K562 (cell line): Measurements from ENCODE around the gene INO80D. TPM values are rescaled to one million over a fixed set of nuclear protein-coding genes. Genes with fewer than 3 reads are reported as not detected.

Experiments used
- ATAC-seq: fragments of 200-7000 bp; cut with Tn5 transposase; 3 replicates; pipeline ENCODE4 v1.9.1; 2020; ENCODE audit warnings: moderate library complexity
- BruUV-seq: library from RNA; stranded (reverse); fragments of 400-500 nt; replicated peaks from 2 replicates; lab custom pipeline; 2021; lab: Mats Ljungman, UMichigan
- CTCF ChIA-PET: fragments of 300-600 bp; formaldehyde crosslinking; extraction: SDS; loops from one replicate; lab custom pipeline; 2021; ENCODE audit warnings: low intra/inter-chr PET ratio; lab: Yijun Ruan, JAX
- POLR2A ChIA-PET: fragments of 300-600, 350-650 bp; sonication (Branson Sonifier 250); formaldehyde crosslinking; extraction: SDS; loops from one replicate; lab custom pipeline; 2021; ENCODE audit warnings: antibody characterized with exemption, inconsistent platforms; lab: Yijun Ruan, JAX
- DNase-seq, 4 experiments: peaks; one replicate each; pipeline versions ENCODE4 v3.0.0 to v3.0.0-alpha.2; 2011 to 2018; ENCODE audit warnings: low spot score in 3 of 4, mixed read lengths in 3 of 4; ENCODE audit errors: extremely low read depth in 1 of 4
- FAIRE-seq: peaks from 2 replicates; lab custom pipeline; 2011; peaks lifted over from hg19 to GRCh38; lab: Jason Lieb, UNC
- H2AFZ ChIP-seq: 2 replicates; pipeline ENCODE4 v1.6.0; 2011; ENCODE audit warnings: low read depth, low read length, control low read depth, inconsistent platforms
- H3K27ac ChIP-seq: fragments of 200-600 bp; 3 replicates; pipeline ENCODE4 v1.8.0; 2011; ENCODE audit warnings: low read depth, mild to moderate bottlenecking, control low read depth, inconsistent platforms, low read length, moderate library complexity, mixed read lengths; ENCODE audit errors: extremely low read depth
- H3K27me3 ChIP-seq, 2 experiments: fragments of 300-600 bp in 1 of 2; 2 replicates in 1 of 2; 3 replicates in 1 of 2; pipeline versions ENCODE4 v1.6.0 to v1.8.0; 2011; ENCODE audit warnings: inconsistent platforms in 2 of 2, low read length in 2 of 2, mild to moderate bottlenecking in 1 of 2, mixed read lengths in 1 of 2, moderate library complexity in 1 of 2; ENCODE audit not compliant: control insufficient read depth in 2 of 2, insufficient read depth in 2 of 2
- H3K36me3 ChIP-seq: fragments of 300-600 bp; 3 replicates; pipeline ENCODE4 v1.8.0; 2011; ENCODE audit warnings: mild to moderate bottlenecking, low read length, inconsistent platforms; ENCODE audit not compliant: control insufficient read depth, insufficient read depth
- H3K4me1 ChIP-seq, 2 experiments: fragments of 200-600 bp in 1 of 2; replicated peaks in 1 of 2; 2 replicates in 1 of 2; 3 replicates in 1 of 2; pipeline versions ENCODE4 v1.5.1 to v1.8.0; 2011; ENCODE audit warnings: inconsistent platforms in 2 of 2, low read length in 2 of 2, mild to moderate bottlenecking in 1 of 2, mixed read lengths in 1 of 2, moderate library complexity in 1 of 2; ENCODE audit not compliant: control insufficient read depth in 2 of 2, insufficient read depth in 2 of 2
- H3K4me2 ChIP-seq: 2 replicates; pipeline ENCODE4 v1.6.1; 2011; ENCODE audit warnings: low read length, control low read depth, inconsistent platforms, mixed read lengths; ENCODE audit not compliant: insufficient read depth
- H3K4me3 ChIP-seq: fragments of 200-600 bp; sonication (generic), shearing (Covaris generic); 2 replicates; pipeline ENCODE4 v1.5.1; 2016; ENCODE audit warnings: control low read depth, inconsistent platforms
- H3K79me2 ChIP-seq: fragments of 200-600 bp; 3 replicates; pipeline ENCODE4 v1.8.0; 2011; ENCODE audit warnings: low read length, inconsistent platforms; ENCODE audit not compliant: control insufficient read depth, insufficient read depth
- H3K9ac ChIP-seq, 2 experiments: 2 replicates each; pipeline versions ENCODE4 v1.6.0 to v1.6.1; 2011; ENCODE audit warnings: low read depth in 2 of 2, low read length in 2 of 2, control low read depth in 1 of 2, inconsistent platforms in 1 of 2, mild to moderate bottlenecking in 1 of 2, mixed read lengths in 1 of 2; ENCODE audit not compliant: insufficient read depth in 1 of 2
- H3K9me1 ChIP-seq: one replicate; pipeline ENCODE4 v1.6.0; 2011; ENCODE audit warnings: inconsistent platforms, mild to moderate bottlenecking, low read length, moderate library complexity; ENCODE audit not compliant: control insufficient read depth, insufficient read depth
- H3K9me3 ChIP-seq: replicated peaks from 2 replicates; pipeline ENCODE4 v1.5.1; 2011; ENCODE audit warnings: low read depth, low read length, inconsistent platforms; ENCODE audit not compliant: control insufficient read depth, insufficient read depth
- H4K20me1 ChIP-seq: replicated peaks from 2 replicates; pipeline ENCODE4 v1.6.1; 2011; ENCODE audit warnings: low read length, inconsistent platforms, mixed read lengths; ENCODE audit not compliant: control insufficient read depth, insufficient read depth
- ARID3A ChIP-seq: IDR thresholded peaks from 2 replicates; pipeline ENCODE4 v1.6.1; 2012; ENCODE audit warnings: low read depth, low read length, improper control_type of control experiment, borderline replicate concordance
- DMBX1 ChIP-seq: fragments of 250-450 bp; sonication (Bioruptor Pico); IDR thresholded peaks from 2 replicates; pipeline ENCODE4 v1.8.0; 2022; ENCODE audit warnings: inconsistent platforms, mild to moderate bottlenecking, moderate library complexity, borderline replicate concordance
- HNRNPH1 ChIP-seq: fragments of 200-400 bp; formaldehyde crosslinking; optimal IDR thresholded peaks from 2 replicates; pipeline ENCODE3; 2017; ENCODE audit warnings: low read depth, mild to moderate bottlenecking, low read length, moderate library complexity
- WGBS: fragments of 100-300 bp; shearing (Covaris generic); methylation state at CpG from one replicate; pipeline ENCODE4 v1.1.6; 2016; ENCODE audit warnings: low coverage, mixed read lengths; ENCODE audit not compliant: insufficient coverage; ENCODE audit errors: missing lambda C conversion rate; 5-methylcytosine and 5-hydroxymethylcytosine counted together
- in situ Hi-C: fragments of 300-500 bp; cut with MboI; formaldehyde crosslinking; loops from 4 replicates; pipeline ENCODE4 v1.15.0; 2018; ENCODE audit warnings: inconsistent platforms, mixed read lengths
- intact Hi-C: fragments of 100-400 bp; cut with micrococcal nuclease; formaldehyde crosslinking; loops from 2 replicates; pipeline ENCODE4 v1.14.2; 2022
- polyA plus RNA-seq, 8 experiments: library from polyadenylated mRNA; depleted of rRNA in 4 of 8; stranded (reverse) in 5 of 8; unstranded in 3 of 8; fragments of >200 nt; fragmentation: Nextera tagmentation in 2 of 8; fragmentation: Illumina TruSeq in 1 of 8; extraction: Ambion mirVana in 2 of 8; extraction: Trizol in 1 of 8; gene quantifications; 2 replicates each; pipeline versions ENCODE4 v1.2.1 to v1.2.3, GENCODE V29; 2011 to 2014; ENCODE audit warnings: inconsistent platforms in 1 of 8, missing spikeins in 1 of 8
- total RNA-seq, 7 experiments: library from RNA; depleted of rRNA in 6 of 7; stranded (reverse); fragments of >200 nt in 6 of 7; fragmentation: Illumina TruSeq in 2 of 7; extraction: Trizol in 2 of 7; gene quantifications; 2 replicates each; pipeline versions ENCODE4 v1.2.1 to v1.2.3, GENCODE V29; 2011 to 2021; ENCODE audit warnings: low replicate concordance in 1 of 7

The INO80D gene
- total and polyA plus RNA-seq, 9 of the 15 experiments (the other 6 are each of a cell fraction or from before 2014, with no cell fraction given), result 0.64 to 8.1 (median 2.9) TPM

GRCh38 chr2:206095536-206096332, 9.8 kb upstream of the INO80D start:
- CTCF ChIA-PET, result no interaction called here
- POLR2A ChIA-PET, result interaction anchor here (1.1 to 1.8 kb wide), 2 partner anchors 9 to 10 kb away, joined by 4 to 9 read pairs; partner anchors contain the start of gene INO80D
- FAIRE-seq, result no peak

More at GRCh38 chr2:206095536-206096332, 9.8 kb upstream of the INO80D start:
- BruUV-seq, result no TSS peak
- Histone ChIP-seq H3K27me3 (no peaks in the 10 kb centered on the region), H3K4me2 (no peak overlapping the region), H3K4me3 (no peak overlapping the region), H3K27ac (no peak overlapping the region), H2AFZ (no peak overlapping the region), H3K9me1 (no peaks in the 10 kb centered on the region), H4K20me1 (no peaks in the 10 kb centered on the region), H3K9ac (no peak overlapping the region), H3K79me2 (no peaks in the 10 kb centered on the region), H3K9me3 (no peaks in the 10 kb centered on the region), H3K4me1 (no peaks in the 10 kb centered on the region), H3K36me3 (no peaks in the 10 kb centered on the region)
- intact Hi-C loops (no loop called here), in situ Hi-C loops (no loop called here)
- WGBS, result 26% methylated on average over 3 of the region's 3 CpGs
- ATAC-seq, result no peak
- TF ChIP-seq ARID3A, result no peak
- TF ChIP-seq HNRNPH1, result no peak
- TF ChIP-seq DMBX1 (CRISPR knock-in tag), result no peak
- no peak for DNase-seq
